Thymus (tissue), 2 donors: ENCODE measurements around the gene PAQR4. TPM values are rescaled to one million over a fixed set of nuclear protein-coding genes. Genes with fewer than 3 reads are reported as not detected.

Source experiments
- polyA plus RNA-seq: library from polyadenylated mRNA; stranded (reverse); fragments of 200-250 nt; gene quantifications from one replicate; pipeline ENCODE4 v1.2.3, GENCODE V29; 2013
- total RNA-seq: library from RNA; stranded (reverse); fragments of 120-200 nt; gene quantifications from one replicate; pipeline ENCODE4 v1.2.4, GENCODE V29; 2013
- donor health status: healthy.

PAQR4 gene
- total and polyA plus RNA-seq, 2 donors, result 9.5 to 11.2 TPM

Other genes with a start within 250 kb of the PAQR4 start
- 0.28 TPM for gene PRSS27, start 249.1 kb upstream of the PAQR4 start, total RNA-seq
- 6.5 TPM for gene PRSS27, start 249.1 kb upstream of the PAQR4 start, polyA plus RNA-seq
- 42.4 TPM for gene SRRM2, start 216.7 kb upstream of the PAQR4 start, total RNA-seq
- 690 TPM for gene SRRM2, start 216.7 kb upstream of the PAQR4 start, polyA plus RNA-seq
- gene ELOB, start 192.1 kb upstream of the PAQR4 start, total RNA-seq, result 349 TPM
- 287 TPM for gene ELOB, start 192.1 kb upstream of the PAQR4 start, polyA plus RNA-seq
- 0.05 TPM for gene PRSS33, start 181.8 kb upstream of the PAQR4 start, total RNA-seq
- gene PRSS33, start 181.8 kb upstream of the PAQR4 start, polyA plus RNA-seq, result 0.37 TPM
- gene PRSS41, start 170.9 kb upstream of the PAQR4 start, total RNA-seq, result not detected
- not detected for gene PRSS41, start 170.9 kb upstream of the PAQR4 start, polyA plus RNA-seq
- gene PRSS21, start 152.1 kb upstream of the PAQR4 start, total RNA-seq, result 1.2 TPM
- 0.68 TPM for gene PRSS21, start 152.1 kb upstream of the PAQR4 start, polyA plus RNA-seq
- 0.85 TPM for gene ZG16B, start 139.0 kb upstream of the PAQR4 start, total RNA-seq
- 1.2 TPM for gene ZG16B, start 139.0 kb upstream of the PAQR4 start, polyA plus RNA-seq
- gene PRSS22, start 111.2 kb upstream of the PAQR4 start, total RNA-seq, result 0.42 TPM
- gene PRSS22, start 111.2 kb upstream of the PAQR4 start, polyA plus RNA-seq, result 4.1 TPM
- 37.4 TPM for gene FLYWCH2, start 86.1 kb upstream of the PAQR4 start, total RNA-seq
- gene FLYWCH2, start 86.1 kb upstream of the PAQR4 start, polyA plus RNA-seq, result 34.5 TPM
- gene FLYWCH1, start 57.4 kb upstream of the PAQR4 start, total RNA-seq, result 9.6 TPM
- gene FLYWCH1, start 57.4 kb upstream of the PAQR4 start, polyA plus RNA-seq, result 34.1 TPM
- 18.2 TPM for gene KREMEN2, start 5.1 kb upstream of the PAQR4 start, total RNA-seq
- gene KREMEN2, start 5.1 kb upstream of the PAQR4 start, polyA plus RNA-seq, result 3.1 TPM
- gene PKMYT1, start 11.1 kb downstream of the PAQR4 start, total RNA-seq, result 16.5 TPM
- 5.3 TPM for gene PKMYT1, start 11.1 kb downstream of the PAQR4 start, polyA plus RNA-seq
- gene CLDN9, start 43.6 kb downstream of the PAQR4 start, total RNA-seq, result 0.19 TPM
- gene CLDN9, start 43.6 kb downstream of the PAQR4 start, polyA plus RNA-seq, result 0.98 TPM
- 0.28 TPM for gene CLDN6, start 48.8 kb downstream of the PAQR4 start, total RNA-seq
- 0.48 TPM for gene CLDN6, start 48.8 kb downstream of the PAQR4 start, polyA plus RNA-seq
- 5.1 TPM for gene TNFRSF12A, start 51.0 kb downstream of the PAQR4 start, total RNA-seq
- 46.9 TPM for gene TNFRSF12A, start 51.0 kb downstream of the PAQR4 start, polyA plus RNA-seq
- gene HCFC1R1, start 54.6 kb downstream of the PAQR4 start, total RNA-seq, result 19.0 TPM
- 56.0 TPM for gene HCFC1R1, start 54.6 kb downstream of the PAQR4 start, polyA plus RNA-seq
- 37.6 TPM for gene THOC6, start 54.7 kb downstream of the PAQR4 start, total RNA-seq
- gene THOC6, start 54.7 kb downstream of the PAQR4 start, polyA plus RNA-seq, result 36.8 TPM
- gene BICDL2, start 67.6 kb downstream of the PAQR4 start, total RNA-seq, result 0.38 TPM
- gene BICDL2, start 67.6 kb downstream of the PAQR4 start, polyA plus RNA-seq, result 6.0 TPM
- gene MMP25, start 77.2 kb downstream of the PAQR4 start, total RNA-seq, result 0.80 TPM
- 2.9 TPM for gene MMP25, start 77.2 kb downstream of the PAQR4 start, polyA plus RNA-seq
- 175 TPM for gene IL32, start 96.3 kb downstream of the PAQR4 start, total RNA-seq
- gene IL32, start 96.3 kb downstream of the PAQR4 start, polyA plus RNA-seq, result 343 TPM
- 0.05 TPM for gene ZSCAN10, start 129.9 kb downstream of the PAQR4 start, total RNA-seq
- 0.11 TPM for gene ZSCAN10, start 129.9 kb downstream of the PAQR4 start, polyA plus RNA-seq
- 4.6 TPM for gene ZNF205, start 143.2 kb downstream of the PAQR4 start, total RNA-seq
- gene ZNF205, start 143.2 kb downstream of the PAQR4 start, polyA plus RNA-seq, result 9.3 TPM
- gene ZNF213, start 165.7 kb downstream of the PAQR4 start, total RNA-seq, result 1.5 TPM
- gene ZNF213, start 165.7 kb downstream of the PAQR4 start, polyA plus RNA-seq, result 5.2 TPM
- gene OR1F1, start 218.9 kb downstream of the PAQR4 start, total RNA-seq, result not detected
- 0.02 TPM for gene OR1F1, start 218.9 kb downstream of the PAQR4 start, polyA plus RNA-seq